PC-3 (cell line): Measurements from ENCODE around the gene LRRTM4. TPM values are rescaled to one million over a fixed set of nuclear protein-coding genes. Genes with fewer than 3 reads are reported as not detected.

Source experiments
- ATAC-seq: fragments of 200-7000 bp; cut with Tn5 transposase; 2 replicates; pipeline ENCODE4 v1.9.1; 2020; ENCODE audit warnings: mild to moderate bottlenecking, moderate library complexity
- BruUV-seq: library from RNA; stranded (reverse); fragments of 400-500 nt; replicated peaks from 2 replicates; lab custom pipeline; 2021; lab: Mats Ljungman, UMichigan
- CTCF ChIA-PET: fragments of 300-600 bp; sonication (Branson Sonifier 250); formaldehyde crosslinking; loops from one replicate; lab custom pipeline; 2022; ENCODE audit warnings: antibody characterized with exemption; lab: Charles Lee
- POLR2A ChIA-PET: fragments of 300-600 bp; sonication (Branson Sonifier 250); formaldehyde crosslinking; loops from one replicate; lab custom pipeline; 2022; ENCODE audit warnings: antibody characterized with exemption; ENCODE audit not compliant: unreplicated experiment; lab: Charles Lee
- DNase-seq: peaks from one replicate; pipeline ENCODE4 v3.0.0-alpha.2; 2015
- H2AFZ ChIP-seq: fragments of 300-600 bp; sonication (generic); 2 replicates; pipeline ENCODE4 v1.6.0; 2016; ENCODE audit warnings: antibody characterized with exemption, low read length
- H3F3A ChIP-seq: fragments of 300-600 bp; sonication (generic); one replicate; pipeline ENCODE4 v1.6.0; 2017; ENCODE audit warnings: antibody characterized with exemption, low read length, control low read depth, mild to moderate bottlenecking; ENCODE audit not compliant: unreplicated experiment
- H3K27ac ChIP-seq: fragments of 300-600 bp; sonication (generic); 2 replicates; pipeline ENCODE4 v1.5.1; 2016; ENCODE audit warnings: mild to moderate bottlenecking, low read length
- H3K27me3 ChIP-seq: fragments of 300-600 bp; sonication (generic); 2 replicates; pipeline ENCODE4 v1.6.1; 2016; ENCODE audit warnings: low read length, mixed read lengths
- H3K36me3 ChIP-seq: fragments of 300-600 bp; sonication (generic); 2 replicates; pipeline ENCODE4 v1.6.1; 2016; ENCODE audit warnings: low read depth, mixed run types, low read length, mixed read lengths
- H3K4me1 ChIP-seq: fragments of 300-600 bp; sonication (generic); 2 replicates; pipeline ENCODE4 v1.5.1; 2016; ENCODE audit warnings: low read length; ENCODE audit not compliant: insufficient read depth
- H3K4me2 ChIP-seq: fragments of 300-600 bp; sonication (generic); 2 replicates; pipeline ENCODE4 v1.6.0; 2016; ENCODE audit warnings: low read length
- H3K4me3 ChIP-seq: fragments of 300-600 bp; sonication (generic); 2 replicates; pipeline ENCODE4 v1.5.1; 2016; ENCODE audit warnings: mild to moderate bottlenecking, low read length, mixed read lengths
- H3K79me2 ChIP-seq: fragments of 300-600 bp; sonication (generic); 2 replicates; pipeline ENCODE4 v1.6.1; 2017; ENCODE audit warnings: low read length, mixed read lengths
- H3K9ac ChIP-seq: fragments of 300-600 bp; sonication (generic); 2 replicates; pipeline ENCODE4 v1.6.0; 2016; ENCODE audit warnings: mild to moderate bottlenecking, low read length
- H3K9me2 ChIP-seq: fragments of 300-600 bp; sonication (generic); replicated peaks from 2 replicates; pipeline ENCODE4 v1.6.1; 2016; ENCODE audit warnings: mixed run types, low read length, mixed read lengths
- H3K9me3 ChIP-seq: fragments of 300-600 bp; sonication (generic); 2 replicates; pipeline ENCODE4 v1.6.1; 2016; ENCODE audit warnings: low read length, mixed read lengths
- H4K20me1 ChIP-seq: fragments of 300-600 bp; sonication (generic); 2 replicates; pipeline ENCODE4 v1.6.1; 2016; ENCODE audit warnings: low read length, mixed read lengths
- EZH2 ChIP-seq: fragments of 300-600 bp; sonication (generic); IDR thresholded peaks from one replicate; pipeline ENCODE4 v1.6.1; 2017; ENCODE audit warnings: antibody characterized with exemption, mild to moderate bottlenecking, low read length; ENCODE audit not compliant: unreplicated experiment
- EZH2phosphoT487 ChIP-seq: fragments of 300-600 bp; sonication (generic); IDR thresholded peaks from 2 replicates; pipeline ENCODE4 v1.6.1; 2018; ENCODE audit warnings: mild to moderate bottlenecking, antibody characterized with exemption, low read length, borderline replicate concordance
- intact Hi-C: fragments of 100-400 bp; cut with micrococcal nuclease; formaldehyde crosslinking; loops from 2 replicates; pipeline ENCODE4 v1.9.0; 2023
- total RNA-seq: library from RNA; depleted of rRNA; stranded (reverse); fragments of >200 nt; gene quantifications from 2 replicates; pipeline ENCODE4 v1.2.3, GENCODE V29; 2014
- TF ChIP-seq, protein P1 (sequence below): fragments of 300-600 bp; sonication (generic); conservative IDR thresholded peaks from 2 replicates; pipeline ENCODE4 v1.5.1; 2017; ENCODE audit warnings: antibody characterized with exemption, low read depth, mild to moderate bottlenecking, low read length

Gene LRRTM4
- total RNA-seq, 1 experiment from 2014 or later = not detected

- POLR2A ChIA-PET = no interaction called here
- BruUV-seq = no TSS peak
- TF ChIP-seq, protein P1, sequence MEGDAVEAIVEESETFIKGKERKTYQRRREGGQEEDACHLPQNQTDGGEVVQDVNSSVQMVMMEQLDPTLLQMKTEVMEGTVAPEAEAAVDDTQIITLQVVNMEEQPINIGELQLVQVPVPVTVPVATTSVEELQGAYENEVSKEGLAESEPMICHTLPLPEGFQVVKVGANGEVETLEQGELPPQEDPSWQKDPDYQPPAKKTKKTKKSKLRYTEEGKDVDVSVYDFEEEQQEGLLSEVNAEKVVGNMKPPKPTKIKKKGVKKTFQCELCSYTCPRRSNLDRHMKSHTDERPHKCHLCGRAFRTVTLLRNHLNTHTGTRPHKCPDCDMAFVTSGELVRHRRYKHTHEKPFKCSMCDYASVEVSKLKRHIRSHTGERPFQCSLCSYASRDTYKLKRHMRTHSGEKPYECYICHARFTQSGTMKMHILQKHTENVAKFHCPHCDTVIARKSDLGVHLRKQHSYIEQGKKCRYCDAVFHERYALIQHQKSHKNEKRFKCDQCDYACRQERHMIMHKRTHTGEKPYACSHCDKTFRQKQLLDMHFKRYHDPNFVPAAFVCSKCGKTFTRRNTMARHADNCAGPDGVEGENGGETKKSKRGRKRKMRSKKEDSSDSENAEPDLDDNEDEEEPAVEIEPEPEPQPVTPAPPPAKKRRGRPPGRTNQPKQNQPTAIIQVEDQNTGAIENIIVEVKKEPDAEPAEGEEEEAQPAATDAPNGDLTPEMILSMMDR = no peak
- no peak for TF ChIP-seq EZH2
- no peak for TF ChIP-seq EZH2phosphoT487
- Histone ChIP-seq H3K9ac (no peak overlapping the region), H3K9me3 (no peaks in the 10 kb centered on the region), H3F3A (no peaks in the 10 kb centered on the region), H3K4me2 (no peak overlapping the region), H3K27me3 (no peaks in the 10 kb centered on the region), H3K27ac (no peak overlapping the region), H3K9me2 (no peaks in the 10 kb centered on the region), H2AFZ (no peak overlapping the region), H3K36me3 (no peaks in the 10 kb centered on the region), H3K4me1 (no peaks in the 10 kb centered on the region), H4K20me1 (no peaks in the 10 kb centered on the region), H3K79me2 (no peaks in the 10 kb centered on the region), H3K4me3 (no peak overlapping the region)
- CTCF ChIA-PET = interaction anchor here (0.6 kb wide), 1 partner anchor 11 kb away, joined by 3 read pairs; no protein-coding TSS in a partner anchor
- no peak for DNase-seq
- no peak for ATAC-seq
- intact Hi-C loops = no loop called here
Measured at GRCh38 chr2:77086478-77086877, 435.7 kb downstream of the LRRTM4 start.

DNA sequence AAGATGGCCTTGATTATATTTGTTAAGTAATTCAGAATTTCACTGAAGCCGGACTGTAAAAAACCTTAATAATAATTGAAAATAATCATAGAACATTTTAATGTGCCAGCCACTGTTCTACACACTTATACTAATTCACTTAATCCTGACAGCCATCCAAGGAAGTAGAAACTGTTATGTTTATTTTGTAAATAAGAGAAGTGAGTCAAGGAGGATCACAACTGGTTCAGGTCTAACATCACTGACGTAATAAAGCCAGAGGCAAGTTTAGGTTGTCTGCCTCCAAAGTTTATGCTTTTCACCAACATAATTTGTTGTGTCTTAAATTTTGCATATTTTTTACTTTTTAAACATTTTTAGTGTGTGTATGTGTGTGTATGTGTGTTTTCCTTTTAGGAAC lies 436.1 kb downstream of the LRRTM4 start:
- no peak overlapping the region for H2AFZ ChIP-seq
- no peaks in the 10 kb centered on the region for H3K9me3 ChIP-seq
- no peak overlapping the region for H3K9ac ChIP-seq
- H3K36me3 ChIP-seq = no peaks in the 10 kb centered on the region
- no peak overlapping the region for H3K4me3 ChIP-seq
- TF ChIP-seq, protein P1 = no peak
- TF ChIP-seq EZH2phosphoT487 (no peak), EZH2 (no peak)
- no peaks in the 10 kb centered on the region for H3K9me2 ChIP-seq
- ChIA-PET POLR2A (no interaction called here), CTCF (no interaction called here)
- H3K4me2 ChIP-seq = no peak overlapping the region
- no peaks in the 10 kb centered on the region for H3K27me3 ChIP-seq
- intact Hi-C loops = no loop called here
- H3F3A ChIP-seq = no peaks in the 10 kb centered on the region
- DNase-seq (no peak), ATAC-seq (no peak)
- H3K79me2 ChIP-seq = no peaks in the 10 kb centered on the region
- no peak overlapping the region for H3K27ac ChIP-seq
- no TSS peak for BruUV-seq
- no peaks in the 10 kb centered on the region for H3K4me1 ChIP-seq
- H4K20me1 ChIP-seq = no peaks in the 10 kb centered on the region

- H3F3A ChIP-seq = no peaks in the 10 kb centered on the region
Measured at GRCh38 chr2:77085561-77085960, 436.6 kb downstream of the LRRTM4 start.

More at GRCh38 chr2:77085561-77085960, 436.6 kb downstream of the LRRTM4 start:
- no peak for ATAC-seq
- TF ChIP-seq EZH2phosphoT487 (no peak), EZH2 (no peak)
- TF ChIP-seq, protein P1 = no peak
- H3K4me3 ChIP-seq = no peak overlapping the region
- H3K27me3 ChIP-seq = no peaks in the 10 kb centered on the region
- H4K20me1 ChIP-seq = no peaks in the 10 kb centered on the region
- H3K4me2 ChIP-seq = no peak overlapping the region
- no peaks in the 10 kb centered on the region for H3K9me2 ChIP-seq
- no peak overlapping the region for H3K27ac ChIP-seq
- no peaks in the 10 kb centered on the region for H3K4me1 ChIP-seq
- BruUV-seq = no TSS peak
- H3K9ac ChIP-seq = no peak overlapping the region
- POLR2A ChIA-PET = no interaction called here
- no peak for DNase-seq
- no peak overlapping the region for H2AFZ ChIP-seq
- CTCF ChIA-PET = no interaction called here
- no peaks in the 10 kb centered on the region for H3K9me3 ChIP-seq
- H3K36me3 ChIP-seq = no peaks in the 10 kb centered on the region
- H3K79me2 ChIP-seq = no peaks in the 10 kb centered on the region
- intact Hi-C loops = no loop called here
